GM12878 (cell line): ENCODE results near the gene NRAS. TPM values are rescaled to one million over a fixed set of nuclear protein-coding genes. Genes with fewer than 3 reads are reported as not detected.
A peak's percentile ranks its signal among the peaks of the same experiment; 100 is the strongest.

Experiments used
- ATAC-seq: fragments of 200-7000 bp; cut with Tn5 transposase; 3 replicates; pipeline ENCODE4 v1.9.1; 2020; ENCODE audit warnings: mild to moderate bottlenecking, moderate library complexity
- BruUV-seq: library from RNA; stranded (reverse); fragments of 400-500 nt; replicated peaks from 2 replicates; lab custom pipeline; 2021; lab: Mats Ljungman, UMichigan
- CTCF ChIA-PET: fragments of 300-600 bp; sonication (Branson Sonifier 250); formaldehyde crosslinking; extraction: SDS; loops from one replicate; lab custom pipeline; 2021; ENCODE audit warnings: inconsistent platforms; lab: Yijun Ruan, JAX
- POLR2A ChIA-PET: fragments of 350-600 bp; formaldehyde crosslinking; extraction: SDS; loops from one replicate; lab custom pipeline; 2021; ENCODE audit warnings: inconsistent platforms; lab: Charles Lee
- RAD21 ChIA-PET: fragments of 300-600 bp; sonication (Branson Sonifier 250); formaldehyde crosslinking; loops from one replicate; lab custom pipeline; 2023; ENCODE audit warnings: antibody characterized with exemption; ENCODE audit not compliant: unreplicated experiment; lab: Charles Lee
- SMC1A ChIA-PET: fragments of 300-600 bp; sonication (Branson Sonifier 250); formaldehyde crosslinking; loops from one replicate; lab custom pipeline; 2023; ENCODE audit not compliant: unreplicated experiment, uncharacterized antibody; lab: Charles Lee
- DNase-seq: peaks from one replicate; pipeline ENCODE4 v3.0.0-alpha.2; 2011; ENCODE audit warnings: low read depth, low spot score
- FAIRE-seq: peaks from 3 replicates; lab custom pipeline; 2011; peaks lifted over from hg19 to GRCh38; lab: Jason Lieb, UNC
- H2AFZ ChIP-seq: 2 replicates; pipeline ENCODE4 v1.6.0; 2011; ENCODE audit warnings: low read depth, low read length, control low read depth; ENCODE audit not compliant: control insufficient read depth
- H3K27ac ChIP-seq: 2 replicates; pipeline ENCODE4 v1.5.1; 2011; ENCODE audit warnings: control low read depth; ENCODE audit not compliant: control insufficient read depth, insufficient read depth
- H3K27me3 ChIP-seq, 2 experiments: replicated peaks in 1 of 2; 2 replicates each; pipeline versions ENCODE4 v1.6.0 to v1.6.1; 2011; ENCODE audit warnings: low read length in 1 of 2; ENCODE audit not compliant: control insufficient read depth in 2 of 2, insufficient read depth in 2 of 2
- H3K36me3 ChIP-seq, 2 experiments: 2 replicates each; pipeline ENCODE4 v1.5.1; 2011; ENCODE audit warnings: low read length in 1 of 2; ENCODE audit not compliant: control insufficient read depth in 2 of 2, insufficient read depth in 2 of 2
- H3K4me1 ChIP-seq: 2 replicates; pipeline ENCODE4 v1.6.1; 2011; ENCODE audit warnings: mild to moderate bottlenecking, low read length, moderate library complexity, mixed read lengths; ENCODE audit not compliant: control insufficient read depth, insufficient read depth
- H3K4me2 ChIP-seq: 2 replicates; pipeline ENCODE4 v1.6.0; 2011; ENCODE audit warnings: control low read depth; ENCODE audit not compliant: control insufficient read depth, insufficient read depth
- H3K4me3 ChIP-seq: fragments of 200-600 bp; sonication (generic); 2 replicates; pipeline ENCODE4 v1.5.1; 2016
- H3K79me2 ChIP-seq: 2 replicates; pipeline ENCODE4 v1.6.0; 2011; ENCODE audit warnings: low read length; ENCODE audit not compliant: control insufficient read depth, insufficient read depth
- H3K9ac ChIP-seq: 2 replicates; pipeline ENCODE4 v1.8.0; 2011; ENCODE audit warnings: low read length, control low read depth, mixed read lengths; ENCODE audit not compliant: control insufficient read depth, insufficient read depth
- H3K9me3 ChIP-seq: replicated peaks from 3 replicates; pipeline ENCODE4 v1.5.1; 2011; ENCODE audit warnings: mild to moderate bottlenecking, low read length; ENCODE audit not compliant: control insufficient read depth, insufficient read depth
- H4K20me1 ChIP-seq: 2 replicates; pipeline ENCODE4 v1.6.0; 2011; ENCODE audit not compliant: control insufficient read depth, insufficient read depth
- ATF2 ChIP-seq: IDR thresholded peaks from 2 replicates; pipeline ENCODE4 v1.6.1; 2012; ENCODE audit warnings: low read length, inconsistent platforms
- CBX3 ChIP-seq: fragments of 200-600 bp; sonication (generic); IDR thresholded peaks from 2 replicates; pipeline ENCODE4 v1.6.1; 2016; ENCODE audit warnings: low read depth, borderline replicate concordance
- CREM ChIP-seq: IDR thresholded peaks from 2 replicates; pipeline ENCODE4 v1.6.1; 2014; ENCODE audit warnings: antibody characterized with exemption, low read depth
- GABPA ChIP-seq: IDR thresholded peaks from 2 replicates; pipeline ENCODE4 v1.6.1; 2014; ENCODE audit warnings: antibody characterized with exemption, low read depth, mild to moderate bottlenecking, inconsistent platforms
- KAT2A ChIP-seq: conservative IDR thresholded peaks from 2 replicates; pipeline ENCODE4 v1.6.1; 2011; ENCODE audit warnings: low read depth, low read length; ENCODE audit not compliant: control insufficient read depth
- LARP7 ChIP-seq: fragments of 450-650 bp; IDR thresholded peaks from 2 replicates; pipeline ENCODE4 v1.6.1; 2017; ENCODE audit warnings: mild to moderate bottlenecking
- MEF2A ChIP-seq: IDR thresholded peaks from 2 replicates; pipeline ENCODE4 v1.6.1; 2011; ENCODE audit warnings: low read depth, mild to moderate bottlenecking, low read length, moderate library complexity; ENCODE audit not compliant: insufficient read depth
- MEF2B ChIP-seq: fragments of 450-650 bp; IDR thresholded peaks from 2 replicates; pipeline ENCODE4 v1.6.1; 2018; ENCODE audit warnings: mild to moderate bottlenecking, moderate library complexity; ENCODE audit not compliant: partially characterized antibody, poor library complexity, severe bottlenecking
- MXI1 ChIP-seq: fragments of 150-350 bp; IDR thresholded peaks from 2 replicates; pipeline ENCODE4 v1.6.1; 2011; ENCODE audit warnings: low read depth, mild to moderate bottlenecking, inconsistent platforms, low read length, improper control_type of control experiment
- RUNX3 ChIP-seq: IDR thresholded peaks from 2 replicates; pipeline ENCODE4 v1.6.1; 2012; ENCODE audit warnings: low read length, inconsistent platforms
- SMAD1 ChIP-seq: fragments of 450-650 bp; IDR thresholded peaks from 2 replicates; pipeline ENCODE4 v1.6.1; 2018; ENCODE audit warnings: mild to moderate bottlenecking, low read depth; ENCODE audit not compliant: partially characterized antibody
- STAT1 ChIP-seq: fragments of 450-650 bp; conservative IDR thresholded peaks from 2 replicates; pipeline ENCODE4 v1.6.1; 2014; ENCODE audit warnings: antibody characterized with exemption, mild to moderate bottlenecking
- WGBS: methylation state at CpG from one replicate; pipeline ENCODE4 v1.1.6; 2016; ENCODE audit warnings: low lambda C conversion rate; ENCODE audit not compliant: insufficient replicate concordance, insufficient coverage; ENCODE audit errors: missing lambda C conversion rate; 5-methylcytosine and 5-hydroxymethylcytosine counted together
- in situ Hi-C: fragments of 300-500 bp; cut with MboI; formaldehyde crosslinking; loops from 9 replicates; pipeline ENCODE4 v1.14.3; 2018; ENCODE audit warnings: mixed read lengths
- intact Hi-C: fragments of 100-400 bp; cut with micrococcal nuclease; formaldehyde crosslinking; loops from one replicate; pipeline ENCODE4 v1.14.2; 2022; ENCODE audit not compliant: unreplicated experiment
- polyA plus RNA-seq, 11 experiments: library from polyadenylated mRNA; depleted of rRNA in 4 of 11; unstranded in 6 of 11; stranded (reverse) in 5 of 11; fragments of >200 nt; fragmentation: Nextera tagmentation in 4 of 11; fragmentation: Illumina TruSeq in 1 of 11; extraction: Ambion mirVana in 4 of 11; extraction: Trizol in 1 of 11; gene quantifications; 1 replicate in 1 of 11; 2 replicates in 10 of 11; pipeline versions ENCODE4 v1.2.1 to v1.2.3, GENCODE V29; 2011 to 2016; ENCODE audit warnings: inconsistent platforms in 2 of 11, missing spikeins in 2 of 11, low read depth in 1 of 11
- total RNA-seq, 4 experiments: library from RNA; depleted of rRNA in 3 of 4; stranded (reverse); fragments of >200 nt in 3 of 4; fragmentation: Illumina TruSeq in 1 of 4; extraction: Trizol in 1 of 4; gene quantifications; 2 replicates each; pipeline versions ENCODE4 v1.2.1 to v1.2.3, GENCODE V29; 2013 to 2021

Gene NRAS
- total and polyA plus RNA-seq, 10 of the 15 experiments (the other 5 are each of a cell fraction or from before 2014, with no cell fraction given): 31.7 to 73.2 (median 66.2) TPM

DNA sequence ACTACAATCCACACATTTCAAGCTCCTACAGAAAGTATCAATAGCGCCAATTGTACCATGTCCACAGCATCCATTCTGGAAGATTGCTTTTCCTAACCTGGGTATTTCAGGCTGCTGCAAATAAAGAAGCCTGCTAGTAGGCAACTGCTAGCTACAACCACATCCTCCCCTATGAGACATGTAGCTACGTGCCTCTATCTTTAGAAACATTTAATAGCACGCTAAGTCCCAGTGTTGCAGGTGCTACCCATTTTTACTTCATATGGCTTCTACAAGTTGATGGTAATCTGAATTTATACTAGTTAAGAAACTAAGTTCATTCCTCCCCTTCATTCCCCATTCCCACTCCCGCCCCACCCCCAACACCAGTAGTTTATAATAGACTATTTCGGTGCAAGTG lies 13.8 kb downstream of the NRAS start:
- Histone ChIP-seq H3K27ac (no peak overlapping the region), H3K27me3 (no peaks in the 10 kb centered on the region), H3K9ac (no peak overlapping the region), H3K9me3 (no peaks in the 10 kb centered on the region), H3K4me3 (no peak overlapping the region), H2AFZ (no peak overlapping the region), H3K4me1 (no peaks in the 10 kb centered on the region; the same call in 1 of the 2 replicates), H3K36me3 (peaks cover 2% of the 10 kb centered on the region in 2 experiments; a peak in 2 of 4 replicates), H4K20me1 (no peaks in the 10 kb centered on the region), H3K4me2 (0 out of 2 replicates have a peak overlapping the region, but pooled peaks have one; percentile 12), H3K79me2 (no peaks in the 10 kb centered on the region)
- in situ Hi-C loops: no loop called here
- peak; percentile 49 for ATAC-seq
- intact Hi-C loops: no loop called here
- DNase-seq: no peak
- no peak for FAIRE-seq
- WGBS: 97% methylated on average over 5 of the region's 5 CpGs
- ChIA-PET CTCF (interaction anchor here (1.2 kb wide), 1 partner anchor 13 kb away, joined by 4 read pairs; no protein-coding TSS in a partner anchor), POLR2A (no interaction called here), SMC1A (interaction anchor here (1.5 to 2.4 kb wide), 2 partner anchors 13 to 53 kb away, joined by 3 to 6 read pairs; no protein-coding TSS in a partner anchor), RAD21 (no interaction called here)
- no peak for TF ChIP-seq MEF2A
- TF ChIP-seq SMAD1: no peak
- no peak for TF ChIP-seq MXI1
- TF ChIP-seq RUNX3: peak; percentile 76
- 0 out of 2 replicates have a peak, but pooled peaks have one; percentile 22 for TF ChIP-seq CREM
- TF ChIP-seq MEF2B: peak; percentile 27
- no peak for TF ChIP-seq STAT1
- no peak for TF ChIP-seq LARP7
- no peak for TF ChIP-seq KAT2A
- 0 out of 2 replicates have a peak, but pooled peaks have one; percentile 16 for TF ChIP-seq ATF2
- TF ChIP-seq GABPA: no peak
- TF ChIP-seq CBX3: no peak
- BruUV-seq: no TSS peak
